KG1 (cell line): ENCODE data around the gene INAVA.
"Not testable (repeated sequence)": the region's sequence is repeated elsewhere in the genome, so short reads cannot be mapped to it uniquely, and the experiment has no call there.

Experiments
- DNase-seq: peaks from one replicate; lab custom pipeline; 2025; lab: John Stamatoyannopoulos, UW

The INAVA gene

GRCh38 chr1:200899451-200899915, 4.8 kb downstream of the INAVA start:
- no peak for DNase-seq

- DNase-seq = no peak
These were observed 5.5 kb downstream of the INAVA start for GRCh38 chr1:200899954-200900867.

- no peak for DNase-seq
These were observed 6.2 kb downstream of the INAVA start for GRCh38 chr1:200900877-200901276.

- DNase-seq = no peak
These were observed 6.7 kb downstream of the INAVA start for GRCh38 chr1:200901350-200901749.

- no peak for DNase-seq
These were observed 7.2 kb downstream of the INAVA start for GRCh38 chr1:200901796-200902444.

GRCh38 chr1:200903793-200904192, 9.1 kb downstream of the INAVA start:
- DNase-seq = no peak

GRCh38 chr1:200904772-200905171, 10.1 kb downstream of the INAVA start:
- DNase-seq = no peak

GRCh38 chr1:200905411-200906052, 10.8 kb downstream of the INAVA start:
- no peak for DNase-seq

- no peak for DNase-seq
These were observed 11.8 kb downstream of the INAVA start for GRCh38 chr1:200906491-200906890.

- no peak for DNase-seq
These were observed 13.0 kb downstream of the INAVA start for GRCh38 chr1:200907611-200908097.

GRCh38 chr1:200908191-200908868, 13.6 kb downstream of the INAVA start:
- no peak for DNase-seq

- DNase-seq = no peak
These were observed 14.4 kb downstream of the INAVA start for GRCh38 chr1:200909071-200909470.

GRCh38 chr1:200909757-200910239, 15.1 kb downstream of the INAVA start:
- DNase-seq = no peak

- no peak for DNase-seq
These were observed 16.7 kb downstream of the INAVA start for GRCh38 chr1:200911361-200911760.

- not testable (repeated sequence) for DNase-seq
These were observed 17.2 kb downstream of the INAVA start for GRCh38 chr1:200911936-200912335.

GRCh38 chr1:200912737-200913407, 18.2 kb downstream of the INAVA start:
- DNase-seq = no peak

GRCh38 chr1:200916152-200916551, 21.5 kb downstream of the INAVA start:
- no peak for DNase-seq

- no peak for DNase-seq
These were observed 22.0 kb downstream of the INAVA start for GRCh38 chr1:200916681-200917080.

GRCh38 chr1:200917291-200917817, 22.7 kb downstream of the INAVA start:
- no peak for DNase-seq

GRCh38 chr1:200918006-200918405, 23.3 kb downstream of the INAVA start:
- DNase-seq = no peak

- DNase-seq = no peak
These were observed 24.7 kb downstream of the INAVA start for GRCh38 chr1:200919386-200919785.
